NCI-H446 treated with DMSO at 0.1 percent for 48 hours (cell line): ENCODE measurements around the gene COL5A1.
"Not testable (repeated sequence)": the region's sequence is repeated elsewhere in the genome, so short reads cannot be mapped to it uniquely, and the experiment has no call there.

Source experiments
- DNase-seq: peaks from one replicate; lab custom pipeline; 2025; lab: John Stamatoyannopoulos, UW

The COL5A1 gene

GRCh38 chr9:134690946-134691694, 49.5 kb downstream of the COL5A1 start:
- no peak for DNase-seq

- DNase-seq = no peak
These were observed 50.3 kb downstream of the COL5A1 start for GRCh38 chr9:134691695-134692572.

- no peak for DNase-seq
These were observed 50.9 kb downstream of the COL5A1 start for GRCh38 chr9:134692573-134692860.

- DNase-seq = no peak
These were observed 51.4 kb downstream of the COL5A1 start for GRCh38 chr9:134693011-134693410.

- no peak for DNase-seq
These were observed 52.2 kb downstream of the COL5A1 start for GRCh38 chr9:134693641-134694367.

GRCh38 chr9:134694368-134694665, 52.7 kb downstream of the COL5A1 start:
- DNase-seq = no peak

DNA sequence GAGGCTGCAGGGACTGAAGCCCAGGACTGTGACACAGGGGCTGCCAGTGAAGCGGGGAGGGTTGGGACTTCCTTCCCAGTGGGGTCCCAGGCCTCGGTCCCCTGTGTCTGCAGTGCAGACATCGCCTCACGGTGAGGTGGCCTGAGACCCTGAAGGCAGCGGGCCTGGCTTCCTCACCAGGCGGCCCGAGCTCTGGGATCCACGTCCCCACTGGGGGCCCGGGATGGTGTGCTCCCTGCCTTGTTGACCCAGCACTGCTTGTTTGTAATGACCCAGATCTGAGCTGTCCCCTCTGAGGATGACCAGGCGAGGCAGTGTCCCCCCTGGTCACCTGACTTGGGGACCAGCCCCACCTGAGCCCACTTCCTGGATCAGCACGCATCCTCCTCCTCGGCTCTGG, 53.1 kb downstream of the COL5A1 start:
- no peak for DNase-seq

DNA sequence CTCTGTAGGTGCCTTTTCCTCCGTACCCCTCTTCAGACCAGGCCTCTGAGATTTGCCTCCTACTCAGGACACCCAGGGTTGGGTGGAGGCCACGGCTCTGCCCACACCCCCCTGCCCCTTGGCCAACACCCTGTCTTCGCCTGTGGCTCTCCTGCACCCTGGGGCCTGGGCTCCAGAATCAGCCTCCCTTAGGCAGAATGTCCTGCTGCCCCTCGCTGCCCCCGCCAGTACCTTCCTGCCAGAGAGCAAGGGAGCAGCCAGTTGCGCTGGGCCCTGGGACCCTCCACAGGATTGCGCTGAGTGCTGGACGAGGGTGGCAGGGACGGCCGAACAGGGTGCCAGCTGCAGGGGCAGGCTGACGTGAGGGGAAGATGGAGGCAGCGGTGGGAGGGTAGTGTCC, 53.5 kb downstream of the COL5A1 start:
- no peak for DNase-seq

GRCh38 chr9:134696433-134696832, 54.8 kb downstream of the COL5A1 start:
- DNase-seq = no peak

DNA sequence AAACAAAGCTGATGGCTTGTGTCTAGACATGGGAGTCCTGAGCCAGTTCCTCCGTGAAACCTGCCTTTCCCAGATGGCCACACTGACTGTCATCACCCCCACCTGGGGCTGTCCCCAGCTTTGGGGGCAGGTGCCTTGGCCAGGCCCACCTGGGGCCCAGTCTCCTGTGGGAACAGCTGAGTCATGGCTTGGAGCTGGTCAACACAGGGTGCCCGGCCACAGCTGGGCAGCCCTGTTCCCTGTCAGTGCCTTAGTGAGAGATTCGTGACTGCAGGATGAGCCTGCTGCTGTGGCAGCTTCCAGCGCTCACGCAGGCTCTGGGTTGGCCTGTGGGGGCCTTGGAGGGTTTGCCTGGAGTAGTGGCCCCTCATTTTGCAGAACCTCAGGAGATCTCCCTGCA, 56.5 kb downstream of the COL5A1 start:
- no peak for DNase-seq

- no peak for DNase-seq
These were observed 57.2 kb downstream of the COL5A1 start for GRCh38 chr9:134698587-134699342.

DNA sequence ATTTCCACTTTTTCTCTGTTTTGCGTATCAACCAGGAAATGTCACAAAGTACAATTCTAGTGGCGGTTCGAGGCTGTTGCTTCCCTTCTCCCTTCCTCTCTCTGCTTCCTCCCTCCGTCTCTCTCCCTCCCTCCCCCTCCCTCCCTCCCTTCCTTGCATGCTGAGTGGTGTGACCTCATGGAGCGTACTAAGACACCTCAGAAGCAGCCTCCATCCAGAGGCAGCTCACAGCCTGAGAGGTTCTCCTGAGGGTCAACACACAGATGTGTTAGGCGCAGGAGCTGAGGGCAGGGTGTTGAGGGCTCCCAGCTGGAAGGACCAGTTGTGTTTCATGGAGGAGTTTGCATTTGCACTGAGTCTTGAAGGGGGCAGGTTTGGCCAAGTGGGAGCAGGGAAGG, 57.7 kb downstream of the COL5A1 start:
- DNase-seq = no peak

DNA sequence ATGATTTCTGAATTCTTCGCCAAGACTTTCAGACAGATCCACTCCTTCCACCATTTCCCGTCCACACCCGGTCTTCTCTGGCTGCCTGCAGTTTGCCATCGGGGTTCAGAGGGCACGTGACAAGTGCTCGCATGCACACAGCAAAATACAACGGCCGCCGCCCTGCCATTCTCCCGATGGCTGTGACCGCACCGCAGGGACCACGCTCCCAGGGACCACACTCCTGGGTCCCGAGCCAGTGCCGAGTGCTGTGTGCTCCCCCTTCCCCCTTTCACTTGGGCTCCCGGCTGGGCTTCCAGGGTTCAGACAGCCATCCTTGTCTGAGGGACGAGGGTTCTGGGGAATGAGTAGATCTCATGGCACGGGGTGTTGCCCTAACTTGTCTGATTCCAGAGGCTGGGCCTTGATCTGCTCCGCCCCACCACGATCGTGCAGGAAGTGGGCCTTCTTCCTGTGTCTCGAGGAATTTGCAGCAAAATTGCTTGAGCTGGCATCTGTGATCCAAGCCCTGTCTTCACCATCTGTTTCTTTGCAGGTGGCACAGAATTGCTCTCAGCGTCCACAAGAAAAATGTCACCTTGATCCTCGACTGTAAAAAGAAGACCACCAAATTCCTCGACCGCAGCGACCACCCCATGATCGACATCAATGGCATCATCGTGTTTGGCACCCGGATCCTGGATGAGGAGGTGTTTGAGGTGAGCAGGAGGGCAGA, 59.2 kb downstream of the COL5A1 start:
- no peak for DNase-seq

GRCh38 chr9:134701581-134702259, 60.1 kb downstream of the COL5A1 start:
- DNase-seq = no peak

DNA sequence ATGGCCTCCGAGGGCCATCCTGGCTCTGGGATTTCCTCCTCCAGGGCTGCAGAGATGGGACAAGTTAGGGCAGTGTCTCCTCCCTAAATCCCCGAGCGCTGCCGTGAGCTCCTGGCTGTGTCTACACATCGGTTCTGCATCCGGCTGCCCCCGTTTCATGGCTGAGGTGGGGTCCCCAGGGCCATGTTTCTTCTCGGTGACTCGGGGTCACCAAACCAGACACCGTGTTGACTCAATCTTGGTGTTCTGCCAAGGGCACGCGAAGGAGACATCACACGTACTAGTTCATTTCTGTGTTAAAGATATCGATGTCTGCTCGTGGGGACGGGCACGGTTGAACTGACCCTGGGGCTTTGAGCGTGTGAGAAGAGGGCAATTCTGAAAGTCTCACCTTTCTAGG, 60.7 kb downstream of the COL5A1 start:
- no peak for DNase-seq

DNA sequence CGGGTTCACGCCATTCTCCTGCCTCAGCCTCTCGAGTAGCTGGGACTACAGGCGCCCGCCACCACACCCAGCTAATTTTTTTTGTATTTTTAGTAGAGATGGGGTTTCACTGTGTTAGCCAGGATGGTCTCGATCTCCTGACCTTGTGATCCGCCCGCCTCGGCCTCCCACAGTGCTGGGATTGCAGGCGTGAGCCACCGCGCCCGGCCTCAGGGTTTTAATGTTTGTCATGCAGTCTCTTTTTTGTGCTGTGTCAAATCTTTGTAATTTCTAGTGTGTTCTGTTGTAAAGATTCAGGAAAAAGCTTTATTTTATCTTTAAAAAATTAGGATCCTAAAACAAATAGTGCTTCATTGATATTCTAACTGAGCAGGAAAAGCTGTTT, 62.1 kb downstream of the COL5A1 start:
- DNase-seq = not testable (repeated sequence)

DNA sequence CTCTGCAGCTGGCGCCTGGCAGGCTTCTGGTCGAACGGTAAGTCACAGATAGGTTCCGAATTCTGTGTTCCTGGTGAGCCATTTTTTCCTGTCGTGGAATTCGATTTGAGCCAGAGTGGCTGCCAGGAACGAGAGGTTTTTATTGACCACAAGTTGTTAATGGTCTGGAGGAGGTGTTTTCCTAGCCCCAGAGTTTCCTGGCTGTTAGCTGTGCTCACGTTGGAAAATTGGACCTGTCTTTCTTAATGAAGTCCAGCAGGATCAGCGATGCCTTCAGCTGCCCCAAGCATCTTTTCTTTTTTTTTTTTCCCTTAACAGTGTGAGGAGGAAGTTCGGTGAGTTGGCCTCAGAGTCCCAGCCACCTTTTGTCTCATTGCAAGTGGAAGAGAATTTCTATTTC, 62.9 kb downstream of the COL5A1 start:
- DNase-seq = no peak

GRCh38 chr9:134705786-134706185, 64.2 kb downstream of the COL5A1 start:
- DNase-seq = no peak

- no peak for DNase-seq
These were observed 64.9 kb downstream of the COL5A1 start for GRCh38 chr9:134706522-134706921.

DNA sequence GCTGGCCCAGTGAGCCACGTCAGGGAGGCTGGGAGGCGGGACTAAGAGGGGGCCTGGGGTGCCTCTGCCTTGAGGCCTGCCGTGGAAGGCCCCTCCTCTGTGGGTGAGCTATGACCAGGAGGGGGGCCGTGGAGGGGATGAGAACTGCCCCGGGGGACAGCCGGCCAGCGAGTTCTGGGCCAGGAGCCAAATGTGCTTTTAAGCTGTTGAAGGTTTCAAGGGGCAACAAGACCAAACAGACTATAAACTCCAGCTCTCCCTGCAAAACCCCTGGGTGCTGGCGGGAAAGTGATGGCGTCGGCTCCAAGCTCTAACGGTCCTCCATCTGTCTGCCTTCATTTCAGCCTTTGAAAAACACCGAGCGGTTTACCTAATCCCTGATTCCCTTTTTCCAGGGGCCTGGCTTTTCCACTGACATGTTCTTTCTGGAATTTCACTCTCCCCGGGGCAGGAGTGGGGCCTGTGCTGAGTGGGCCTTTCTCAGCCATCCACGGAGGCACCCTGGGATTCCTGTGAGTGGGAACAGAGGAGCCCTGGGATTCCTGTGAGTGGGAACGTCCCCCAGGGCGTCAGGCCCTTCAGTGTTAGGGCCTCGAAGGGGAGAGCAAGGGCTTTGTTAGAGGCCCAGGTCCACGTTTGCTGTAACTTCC, 65.6 kb downstream of the COL5A1 start:
- peak; percentile 46 for DNase-seq
